ACC112 (cell line): Measurements from ENCODE around the gene KIAA1549.

Source experiments
- H2AFZ ChIP-seq: fragments of 200-600 bp; sonication (generic); one replicate; pipeline ENCODE4 v1.6.0; 2017; ENCODE audit warnings: antibody characterized with exemption, low read length; ENCODE audit not compliant: unreplicated experiment
- H3K27ac ChIP-seq: fragments of 200-600 bp; sonication (generic); 2 replicates; pipeline ENCODE4 v1.5.1; 2014; ENCODE audit warnings: low read depth, mild to moderate bottlenecking, antibody characterized with exemption, low read length, moderate library complexity
- H3K27me3 ChIP-seq: fragments of 200-600 bp; sonication (generic); 2 replicates; pipeline ENCODE4 v1.6.1; 2014; ENCODE audit warnings: mild to moderate bottlenecking, antibody characterized with exemption, low read length, moderate library complexity, mixed read lengths; ENCODE audit not compliant: insufficient read depth
- H3K36me3 ChIP-seq: fragments of 200-600 bp; sonication (generic); 2 replicates; pipeline ENCODE4 v1.6.1; 2016; ENCODE audit warnings: mild to moderate bottlenecking, antibody characterized with exemption, low read length, moderate library complexity, mixed read lengths; ENCODE audit not compliant: insufficient read depth
- H3K4me1 ChIP-seq: fragments of 200-600 bp; sonication (generic); one replicate; pipeline ENCODE4 v1.6.1; 2016; ENCODE audit warnings: low read length, mixed read lengths; ENCODE audit not compliant: insufficient read depth, unreplicated experiment, control insufficient read depth
- H3K4me3 ChIP-seq: fragments of 200-600 bp; sonication (generic); 2 replicates; pipeline ENCODE4 v1.5.1; 2014; ENCODE audit warnings: mild to moderate bottlenecking, low read depth, low read length
- H3K79me2 ChIP-seq: fragments of 200-600 bp; sonication (generic); one replicate; pipeline ENCODE4 v1.6.0; 2016; ENCODE audit warnings: low read length; ENCODE audit not compliant: control insufficient read depth, unreplicated experiment, insufficient read depth

KIAA1549 gene

GRCh38 chr7:138974675-138975292 is 6.4 kb downstream of the KIAA1549 start:
- Histone ChIP-seq H3K27ac (no peak overlapping the region), H3K4me1 (peaks cover 2% of the 10 kb centered on the region), H3K36me3 (no peaks in the 10 kb centered on the region), H3K4me3 (no peak overlapping the region), H3K79me2 (no peaks in the 10 kb centered on the region), H2AFZ (no peak overlapping the region), H3K27me3 (no peaks in the 10 kb centered on the region)

GRCh38 chr7:138974103-138974502 is 7.1 kb downstream of the KIAA1549 start:
- H3K36me3 ChIP-seq, result no peaks in the 10 kb centered on the region
- H2AFZ ChIP-seq, result no peak overlapping the region
- H3K27me3 ChIP-seq, result no peaks in the 10 kb centered on the region
- H3K27ac ChIP-seq, result no peak overlapping the region
- no peak overlapping the region for H3K4me3 ChIP-seq
- H3K4me1 ChIP-seq, result no peaks in the 10 kb centered on the region
- H3K79me2 ChIP-seq, result no peaks in the 10 kb centered on the region

GRCh38 chr7:138970952-138971351 is 10.2 kb downstream of the KIAA1549 start:
- no peaks in the 10 kb centered on the region for H3K4me1 ChIP-seq
- H3K27ac ChIP-seq, result no peak overlapping the region
- H3K36me3 ChIP-seq, result no peaks in the 10 kb centered on the region
- H2AFZ ChIP-seq, result no peak overlapping the region
- H3K4me3 ChIP-seq, result no peak overlapping the region
- H3K27me3 ChIP-seq, result no peaks in the 10 kb centered on the region
- no peaks in the 10 kb centered on the region for H3K79me2 ChIP-seq

GRCh38 chr7:138970446-138970845 is 10.7 kb downstream of the KIAA1549 start:
- Histone ChIP-seq H3K79me2 (no peaks in the 10 kb centered on the region), H3K27me3 (no peaks in the 10 kb centered on the region), H3K4me1 (no peaks in the 10 kb centered on the region), H3K36me3 (no peaks in the 10 kb centered on the region), H2AFZ (no peak overlapping the region), H3K4me3 (no peak overlapping the region), H3K27ac (no peak overlapping the region)

GRCh38 chr7:138967159-138967558 is 14.0 kb downstream of the KIAA1549 start:
- H3K79me2 ChIP-seq, result no peaks in the 10 kb centered on the region
- H3K4me3 ChIP-seq, result no peak overlapping the region
- H2AFZ ChIP-seq, result no peak overlapping the region
- H3K36me3 ChIP-seq, result no peaks in the 10 kb centered on the region
- no peak overlapping the region for H3K27ac ChIP-seq
- no peaks in the 10 kb centered on the region for H3K27me3 ChIP-seq
- no peaks in the 10 kb centered on the region for H3K4me1 ChIP-seq

GRCh38 chr7:138964624-138965436 is 16.4 kb downstream of the KIAA1549 start:
- Histone ChIP-seq H3K27me3 (no peaks in the 10 kb centered on the region), H3K4me1 (no peaks in the 10 kb centered on the region), H3K4me3 (no peak overlapping the region), H3K36me3 (no peaks in the 10 kb centered on the region), H2AFZ (no peak overlapping the region), H3K79me2 (no peaks in the 10 kb centered on the region), H3K27ac (no peak overlapping the region)

GRCh38 chr7:138963675-138964074 is 17.5 kb downstream of the KIAA1549 start:
- Histone ChIP-seq H3K79me2 (no peaks in the 10 kb centered on the region), H3K36me3 (no peaks in the 10 kb centered on the region), H3K4me3 (no peak overlapping the region), H3K4me1 (no peaks in the 10 kb centered on the region), H3K27ac (no peak overlapping the region), H2AFZ (no peak overlapping the region), H3K27me3 (no peaks in the 10 kb centered on the region)

- Histone ChIP-seq H3K36me3 (no peaks in the 10 kb centered on the region), H3K27me3 (no peaks in the 10 kb centered on the region), H3K27ac (no peak overlapping the region), H2AFZ (no peak overlapping the region), H3K4me1 (no peaks in the 10 kb centered on the region), H3K4me3 (no peak overlapping the region), H3K79me2 (no peaks in the 10 kb centered on the region)
Measured at GRCh38 chr7:138962561-138963270, 18.5 kb downstream of the KIAA1549 start.

- no peak overlapping the region for H3K4me3 ChIP-seq
- no peaks in the 10 kb centered on the region for H3K27me3 ChIP-seq
- H3K79me2 ChIP-seq, result no peaks in the 10 kb centered on the region
- H3K36me3 ChIP-seq, result no peaks in the 10 kb centered on the region
- no peaks in the 10 kb centered on the region for H3K4me1 ChIP-seq
- no peak overlapping the region for H2AFZ ChIP-seq
- H3K27ac ChIP-seq, result no peak overlapping the region
Measured at GRCh38 chr7:138961159-138961558, 20.0 kb downstream of the KIAA1549 start.

GRCh38 chr7:138958391-138958956 is 22.7 kb downstream of the KIAA1549 start:
- no peak overlapping the region for H3K27ac ChIP-seq
- no peaks in the 10 kb centered on the region for H3K36me3 ChIP-seq
- H2AFZ ChIP-seq, result no peak overlapping the region
- H3K27me3 ChIP-seq, result no peaks in the 10 kb centered on the region
- H3K79me2 ChIP-seq, result no peaks in the 10 kb centered on the region
- H3K4me1 ChIP-seq, result no peaks in the 10 kb centered on the region
- H3K4me3 ChIP-seq, result no peak overlapping the region
